Keratinocyte (primary cell): ENCODE results near the gene TPK1.

Experiments used
- EZH2 ChIP-seq: IDR thresholded peaks from one replicate; pipeline ENCODE4 v1.6.1; 2012; ENCODE audit warnings: inconsistent platforms, mild to moderate bottlenecking, low read length, moderate library complexity
- TF ChIP-seq, protein P1 (sequence below), 3 experiments: IDR thresholded peaks in 1 of 3; conservative IDR thresholded peaks in 1 of 3; optimal IDR thresholded peaks in 1 of 3; 2 replicates in 2 of 3; 3 replicates in 1 of 3; pipeline versions ENCODE3 to v1.5.1; 2011; ENCODE audit warnings: low read length in 3 of 3, mild to moderate bottlenecking in 3 of 3, moderate library complexity in 2 of 3, control low read depth in 1 of 3, inconsistent platforms in 1 of 3; ENCODE audit not compliant: insufficient read depth in 2 of 3; ENCODE audit errors: extremely low read depth in 1 of 3

DNA sequence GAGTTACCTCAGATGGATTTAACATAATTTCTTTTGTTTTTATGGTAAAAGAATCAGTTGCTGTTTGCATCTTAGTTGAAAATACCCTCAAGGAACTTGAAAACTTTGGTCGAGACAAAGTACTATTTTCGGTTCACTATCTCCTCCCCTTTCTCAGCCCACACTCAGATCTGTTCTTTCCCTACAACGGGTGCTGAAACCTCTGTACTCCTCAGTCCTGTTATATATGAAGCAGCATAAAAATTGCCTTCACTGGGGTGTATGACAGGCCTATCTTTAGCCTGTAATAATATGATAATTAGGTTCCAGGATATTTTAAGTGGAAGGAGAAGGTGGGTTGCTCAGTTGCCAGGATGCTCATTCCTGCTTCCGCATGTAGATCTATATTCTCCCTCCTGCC is 327.2 kb downstream of the TPK1 start:
- TF ChIP-seq, protein P1, sequence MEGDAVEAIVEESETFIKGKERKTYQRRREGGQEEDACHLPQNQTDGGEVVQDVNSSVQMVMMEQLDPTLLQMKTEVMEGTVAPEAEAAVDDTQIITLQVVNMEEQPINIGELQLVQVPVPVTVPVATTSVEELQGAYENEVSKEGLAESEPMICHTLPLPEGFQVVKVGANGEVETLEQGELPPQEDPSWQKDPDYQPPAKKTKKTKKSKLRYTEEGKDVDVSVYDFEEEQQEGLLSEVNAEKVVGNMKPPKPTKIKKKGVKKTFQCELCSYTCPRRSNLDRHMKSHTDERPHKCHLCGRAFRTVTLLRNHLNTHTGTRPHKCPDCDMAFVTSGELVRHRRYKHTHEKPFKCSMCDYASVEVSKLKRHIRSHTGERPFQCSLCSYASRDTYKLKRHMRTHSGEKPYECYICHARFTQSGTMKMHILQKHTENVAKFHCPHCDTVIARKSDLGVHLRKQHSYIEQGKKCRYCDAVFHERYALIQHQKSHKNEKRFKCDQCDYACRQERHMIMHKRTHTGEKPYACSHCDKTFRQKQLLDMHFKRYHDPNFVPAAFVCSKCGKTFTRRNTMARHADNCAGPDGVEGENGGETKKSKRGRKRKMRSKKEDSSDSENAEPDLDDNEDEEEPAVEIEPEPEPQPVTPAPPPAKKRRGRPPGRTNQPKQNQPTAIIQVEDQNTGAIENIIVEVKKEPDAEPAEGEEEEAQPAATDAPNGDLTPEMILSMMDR (optimal IDR thresholded peaks at IDR 0.05 in 1 of 3, IDR thresholded peaks at IDR 0.05 in 1 of 3, conservative IDR thresholded peaks at IDR 0.05 in 1 of 3; ENCODE audit: extremely low read depth in 1 of 3, insufficient read depth in 2 of 3, low read length in 3 of 3): no peak
- TF ChIP-seq EZH2: no peak
